ENCODE measurements around the gene PITX2.

- TF ChIP-seq CTCF (IDR thresholded peaks at IDR 0.05), result no peak
- TF ChIP-seq ZFX (IDR thresholded peaks at IDR 0.05; ENCODE audit: borderline replicate concordance), result no peak
Measured at GRCh38 chr4:110666030-110666429, 43.2 kb upstream of the PITX2 start.
